ENCODE measurements around the gene S100A2. TPM values are rescaled to one million over a fixed set of nuclear protein-coding genes. Genes with fewer than 3 reads are reported as not detected.
"Not testable (repeated sequence)": the region's sequence is repeated elsewhere in the genome, so short reads cannot be mapped to it uniquely, and the experiment has no call there.

The S100A2 gene
- polyA plus RNA-seq, 10 donors = 0.35 to 11.4 (median 1.5) TPM

DNA sequence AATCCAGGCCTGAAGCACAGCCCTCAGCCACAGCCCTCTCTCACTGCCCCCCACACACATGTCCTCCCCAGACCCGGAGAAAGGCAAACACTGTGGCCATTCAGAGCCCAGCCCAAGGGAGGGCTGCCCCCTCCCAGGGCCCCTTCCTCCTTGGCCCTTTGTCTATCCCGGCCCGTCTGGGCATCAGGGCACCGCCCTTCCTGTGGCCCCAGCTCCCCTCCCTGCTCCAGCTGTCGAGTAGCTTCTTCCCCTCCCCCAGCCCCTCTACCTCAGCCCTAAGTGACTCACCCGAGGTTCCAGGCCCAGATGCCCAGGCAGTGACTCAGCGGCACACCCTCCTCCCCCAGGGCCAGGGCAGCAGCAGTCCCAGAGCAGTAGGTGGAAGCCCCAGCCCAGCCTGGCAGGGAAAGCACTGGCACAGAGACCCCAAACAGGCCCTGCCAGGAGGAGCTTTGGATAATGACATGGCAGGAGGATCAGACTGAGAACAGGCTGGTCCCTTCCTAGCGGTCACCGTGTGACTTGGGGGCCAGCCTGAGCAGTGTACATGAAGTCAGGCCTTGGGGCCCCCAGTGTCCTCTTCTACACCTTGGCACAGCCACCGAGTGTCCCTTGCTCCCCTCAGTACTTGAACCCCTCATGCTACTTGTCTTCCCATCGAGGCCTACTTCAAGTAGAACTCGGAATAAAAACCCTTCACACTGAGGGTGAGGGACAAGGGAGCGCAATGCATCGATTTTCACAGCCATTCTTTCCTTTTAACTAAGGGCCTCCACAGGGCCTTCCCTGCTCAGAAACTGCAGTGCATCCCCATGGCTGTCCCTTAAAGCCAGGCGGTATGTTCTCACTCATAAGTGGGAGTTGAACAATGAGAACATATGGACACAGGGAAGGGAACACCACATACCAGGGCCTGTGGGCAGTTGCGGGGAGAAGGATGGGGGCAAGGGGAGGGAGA is 1.0 kb upstream of the S100A2 start:
- DNase-seq = peak; percentile 80 to 96 (median 90)

DNA sequence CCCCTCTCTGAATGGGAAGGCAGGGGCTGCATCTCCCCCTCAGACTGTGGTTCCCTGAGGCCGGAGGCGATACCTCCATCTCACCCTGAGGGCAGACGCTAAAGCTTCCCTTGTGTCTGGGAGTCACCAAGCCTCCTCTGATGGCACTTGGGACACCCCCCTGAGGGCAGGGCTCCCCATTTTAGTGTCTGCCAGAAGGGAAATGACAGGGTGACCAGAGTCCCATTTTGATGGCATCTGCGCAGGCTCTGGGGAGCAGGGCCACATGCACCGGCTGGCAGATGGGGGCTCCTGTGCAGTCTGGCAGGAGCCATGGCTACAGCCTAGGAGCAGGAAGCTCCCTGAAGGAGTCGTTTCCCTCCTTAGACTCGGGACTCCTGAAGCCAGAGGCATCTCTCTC is 1.7 kb downstream of the S100A2 start:
- no peak for DNase-seq

DNA sequence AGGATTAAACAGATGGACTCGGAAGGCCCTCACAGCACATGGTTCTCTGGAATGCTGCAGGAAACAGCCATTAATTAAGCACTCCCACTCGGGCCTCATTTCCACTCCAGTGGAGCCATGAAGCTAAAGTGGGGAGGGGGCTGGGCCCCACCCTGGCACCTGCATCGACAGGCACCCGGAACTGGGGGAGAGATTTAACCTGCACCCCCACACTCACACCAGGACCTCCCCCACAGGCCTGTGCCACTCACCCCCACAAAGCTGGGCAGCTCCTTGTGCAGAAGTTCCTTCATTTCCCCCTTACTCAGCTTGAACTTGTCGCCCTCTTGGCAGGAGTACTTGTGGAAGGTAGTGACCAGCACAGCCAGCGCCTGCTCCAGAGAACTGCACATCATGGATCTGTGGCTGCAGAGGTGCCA is 2.2 kb downstream of the S100A2 start:
- no peak for DNase-seq

- DNase-seq = not testable (repeated sequence)
Measured at GRCh38 chr1:153562021-153562420, 3.6 kb downstream of the S100A2 start.

DNA sequence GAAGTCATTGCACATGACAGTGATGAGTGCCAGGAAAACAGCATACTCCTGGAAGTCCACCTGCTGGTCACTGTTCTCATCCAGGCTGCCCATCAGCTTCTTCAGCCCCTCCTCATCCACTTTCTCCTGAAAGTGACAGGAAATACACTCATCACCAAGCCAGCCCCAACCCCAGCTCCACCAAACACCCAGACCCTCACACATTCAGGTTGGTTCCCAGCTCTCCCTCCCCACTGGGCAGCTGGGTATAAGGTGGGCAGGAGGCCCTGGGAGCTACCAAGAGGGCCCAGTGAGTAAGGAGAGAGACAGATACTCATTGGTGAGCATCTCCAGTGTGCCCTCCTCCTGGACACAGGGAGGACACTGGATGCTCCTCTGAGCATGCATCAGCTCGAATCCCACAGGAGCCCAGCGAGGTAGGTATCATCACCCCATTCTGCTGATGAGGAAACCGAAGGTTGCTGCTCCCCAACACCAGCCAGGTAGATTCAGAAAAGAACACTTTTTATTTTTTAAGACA is 4.1 kb downstream of the S100A2 start:
- DNase-seq = no peak

- DNase-seq = no peak
Measured at GRCh38 chr1:153560771-153561465, 4.7 kb downstream of the S100A2 start.

DNA sequence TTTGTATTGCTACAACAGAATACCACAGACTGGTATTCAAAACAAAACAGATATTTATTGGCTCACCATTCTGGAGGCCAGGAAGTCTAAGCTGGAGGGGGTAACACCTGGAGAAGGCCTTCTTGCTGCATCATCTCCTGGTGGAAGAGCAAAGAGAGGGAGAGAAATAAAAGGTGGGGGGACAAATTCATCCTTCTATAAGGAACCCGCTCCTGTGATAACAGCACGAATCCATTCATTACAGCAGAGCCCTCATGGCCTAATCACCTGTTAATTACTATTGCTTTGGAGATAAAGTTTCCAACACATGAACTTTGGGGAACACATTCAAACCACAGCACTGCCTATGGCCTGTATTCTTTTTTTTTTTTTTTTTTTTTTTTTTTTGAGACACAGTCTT is 5.4 kb downstream of the S100A2 start:
- no peak for DNase-seq

- no peak for DNase-seq
Measured at GRCh38 chr1:153557877-153558276, 7.8 kb downstream of the S100A2 start.

DNA sequence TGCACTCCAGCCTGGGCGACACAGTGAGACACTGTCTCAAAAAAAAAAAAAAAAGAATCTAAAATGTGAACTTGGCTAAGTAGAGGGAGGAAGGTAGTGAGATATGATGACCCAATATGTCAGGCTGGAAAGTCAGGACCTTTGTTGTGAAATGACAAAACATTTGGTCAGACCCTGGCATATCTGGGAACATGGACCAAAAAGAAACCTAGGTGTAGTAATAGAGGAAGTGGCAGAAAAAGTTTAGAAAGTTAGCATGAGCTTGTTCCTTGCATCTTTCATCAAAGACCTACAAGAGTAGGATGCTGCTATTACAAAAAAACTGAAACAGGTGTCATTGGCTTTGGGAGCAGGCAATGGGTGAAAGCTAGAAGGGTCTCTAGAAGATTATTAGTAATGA is 9.3 kb downstream of the S100A2 start:
- DNase-seq = no peak

DNA sequence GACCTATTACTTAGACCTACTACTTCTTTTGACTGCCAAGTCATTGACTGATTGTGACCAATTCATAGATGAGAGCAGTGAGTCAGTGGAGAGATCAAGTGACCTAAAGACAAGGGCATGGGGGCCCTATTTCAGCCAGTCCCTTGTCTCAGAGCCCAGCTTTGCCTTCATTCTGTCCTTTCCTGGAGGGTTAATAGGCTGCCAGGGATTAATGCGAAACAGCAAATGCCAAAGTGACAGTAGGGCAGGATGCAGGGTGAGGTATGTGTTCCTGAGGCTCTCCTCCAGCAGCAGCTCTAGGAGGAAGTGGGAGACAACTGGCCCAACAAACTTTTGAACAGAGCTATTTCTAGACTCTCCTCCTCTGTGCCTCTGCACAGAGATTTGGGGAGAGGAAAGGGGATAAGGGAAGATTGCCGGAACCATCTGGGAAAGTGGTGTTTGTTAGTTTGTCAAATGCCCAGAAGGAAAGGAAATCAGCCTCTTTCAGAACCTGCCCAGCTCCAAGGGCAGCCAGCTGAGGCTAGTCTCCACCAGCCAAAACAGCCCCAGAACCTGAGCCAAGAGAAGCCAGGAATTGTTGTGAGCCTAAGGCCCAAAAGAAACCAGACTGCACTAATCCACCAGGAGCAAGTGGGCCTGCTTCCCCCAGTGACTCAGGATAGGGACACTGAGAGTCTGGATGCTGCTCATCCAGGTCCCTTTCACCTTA is 11.7 kb downstream of the S100A2 start:
- peak in 1 of 3 donors; percentile 61 for DNase-seq

DNA sequence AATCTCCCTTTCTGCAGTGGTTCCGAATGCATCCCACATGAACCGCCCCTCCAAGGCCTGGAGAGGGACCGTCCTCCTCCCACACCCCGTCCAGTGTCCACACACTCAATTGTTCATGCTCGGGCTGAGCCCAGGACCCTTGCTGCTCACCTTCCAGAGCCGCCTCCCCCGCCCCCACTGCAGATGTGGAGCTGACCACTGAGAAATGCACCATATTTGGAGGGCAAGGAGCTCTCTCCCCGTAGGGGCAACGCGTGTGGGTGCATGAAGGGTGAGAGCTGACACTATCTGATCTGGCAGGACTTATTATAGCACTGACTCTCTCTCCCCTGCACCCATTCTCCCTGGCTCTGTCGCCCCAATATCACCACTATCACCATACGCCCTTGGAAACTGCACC is 12.5 kb downstream of the S100A2 start:
- DNase-seq = no peak

GRCh38 chr1:153552335-153552734 is 13.3 kb downstream of the S100A2 start:
- DNase-seq = no peak

DNA sequence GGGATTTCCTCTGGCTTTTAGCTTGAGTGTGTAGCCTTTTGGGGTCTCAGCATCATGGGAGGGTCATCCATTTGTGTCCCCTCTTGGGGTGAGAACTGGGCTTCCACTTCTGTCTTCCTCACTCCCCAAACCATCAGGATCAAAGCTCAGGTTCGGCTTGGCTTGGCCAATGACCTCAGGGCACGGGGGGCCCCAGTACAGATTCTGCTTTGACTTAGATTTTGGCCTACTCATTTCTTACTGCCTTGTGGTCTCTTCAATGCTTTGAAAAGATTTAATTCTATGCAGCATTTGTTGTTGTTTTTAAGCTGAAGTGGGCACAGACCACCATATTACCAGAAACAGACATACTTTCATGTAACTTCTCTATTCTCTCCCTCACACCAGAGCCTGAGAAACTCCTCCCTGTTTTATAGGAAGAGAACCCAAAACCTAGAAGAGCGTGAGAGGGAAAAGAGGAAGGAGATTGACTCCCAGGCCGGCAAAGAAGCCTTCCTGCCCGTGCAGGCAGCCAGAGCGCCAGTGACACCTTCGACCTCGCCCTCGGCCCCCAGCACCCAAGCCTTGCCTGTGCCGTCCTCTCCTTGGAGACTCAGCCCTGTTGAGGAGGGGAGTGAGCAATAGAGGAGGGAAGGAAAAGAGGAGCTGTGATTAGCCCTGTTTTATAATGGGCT is 14.7 kb downstream of the S100A2 start:
- no peak for DNase-seq

DNA sequence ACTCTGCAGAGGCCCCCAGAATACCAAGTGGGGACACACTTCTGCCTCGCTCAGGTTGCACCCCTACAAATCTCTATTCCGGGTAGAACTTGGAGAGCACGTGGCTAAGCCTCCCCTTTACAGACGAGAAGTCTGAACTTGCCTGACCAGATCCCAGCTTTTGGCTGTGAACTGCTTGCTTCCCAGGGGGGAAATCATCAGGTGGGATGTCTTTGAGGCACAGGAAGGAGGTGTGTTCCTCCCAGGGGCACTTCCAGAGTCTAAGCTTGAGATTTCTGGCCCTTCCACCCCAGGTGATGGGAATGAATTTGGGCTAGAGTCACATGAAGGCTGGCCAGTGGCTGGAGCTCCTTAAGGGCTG is 15.3 kb downstream of the S100A2 start:
- no peak for DNase-seq

- no peak for DNase-seq
Measured at GRCh38 chr1:153549741-153550397, 15.8 kb downstream of the S100A2 start.

- DNase-seq = peak in 1 of 3 donors; percentile 81
Measured at GRCh38 chr1:153548722-153549688, 16.6 kb downstream of the S100A2 start, which contains the start of gene S100A3. TSS of gene S100A3 (minus strand) at chr1:153549258. CDS start at chr1:153548485, 773 bp downstream.

DNA sequence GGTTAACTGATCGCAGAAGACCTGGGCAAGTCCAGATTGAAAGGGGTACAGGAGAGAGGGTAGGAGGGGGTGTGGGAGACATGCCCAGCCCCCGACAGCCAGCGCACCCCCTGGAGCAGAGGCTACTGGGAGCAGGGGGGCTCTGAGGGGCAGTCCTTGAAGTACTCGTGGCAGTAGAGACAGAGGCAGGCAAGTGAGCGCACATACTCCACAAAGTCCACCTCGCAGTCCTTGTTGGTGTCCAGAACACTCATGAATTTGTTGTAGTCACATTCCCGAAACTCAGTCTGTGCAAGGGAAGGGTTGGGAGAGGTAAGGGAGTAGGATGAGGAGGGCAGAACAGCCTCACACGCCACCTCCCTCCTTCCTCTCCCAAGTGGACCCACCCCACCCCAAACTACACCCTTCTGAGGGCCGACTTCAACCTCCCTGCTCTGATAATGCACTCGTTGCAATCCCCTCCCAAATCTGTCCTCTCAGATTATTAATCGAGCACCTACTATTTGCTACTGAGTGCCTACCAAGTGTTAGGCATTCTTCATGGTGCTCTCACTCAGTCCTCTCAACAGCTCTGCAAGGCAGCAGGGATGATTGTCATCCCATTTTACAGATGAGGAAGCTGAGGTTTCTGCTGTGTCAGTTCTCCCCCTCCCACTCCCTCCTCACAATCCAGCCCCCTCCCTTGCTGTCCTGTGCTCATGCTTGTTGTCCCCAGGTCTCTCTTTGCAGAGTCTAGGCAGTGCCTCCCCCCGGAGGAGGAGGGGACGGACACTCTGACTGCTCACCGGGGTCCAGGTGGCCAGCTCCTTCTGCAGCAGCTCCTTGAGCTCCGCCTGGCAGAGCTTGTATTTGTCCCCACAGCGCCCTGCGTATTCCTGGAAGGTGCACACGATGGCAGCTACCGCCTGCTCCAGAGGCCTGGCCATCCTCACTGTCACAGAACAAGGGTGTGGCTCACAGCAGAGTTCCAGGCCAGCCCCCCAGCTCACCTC is 17.8 kb downstream of the S100A2 start:
- no peak for DNase-seq

Measured in muscle of back (tissue), 11 donors.